Aorta (tissue), 5 donors: ENCODE results near the gene WNT6. TPM values are rescaled to one million over a fixed set of nuclear protein-coding genes. Genes with fewer than 3 reads are reported as not detected.

Experiments used
- ATAC-seq: fragments of 200-7000 bp; cut with Tn5 transposase; one replicate; pipeline ENCODE4 v1.9.1; 2022; ENCODE audit warnings: moderate library complexity; ENCODE audit not compliant: low FRiP score
- DNase-seq, 2 donors: peaks; one replicate each; pipeline ENCODE4 v3.0.0-alpha.2; 2020
- H3K27ac ChIP-seq, 2 donors: one replicate each; pipeline ENCODE4 v1.5.1; 2013; ENCODE audit warnings: low read length in 2 of 2, mild to moderate bottlenecking in 2 of 2, moderate library complexity in 2 of 2, control low read depth in 1 of 2, inconsistent platforms in 1 of 2, low read depth in 1 of 2
- H3K27me3 ChIP-seq, 2 donors: one replicate each; pipeline ENCODE4 v1.6.1; 2013; ENCODE audit warnings: control low read depth in 1 of 2, low read length in 1 of 2, mild to moderate bottlenecking in 1 of 2, moderate library complexity in 1 of 2; ENCODE audit not compliant: insufficient read depth in 2 of 2, control insufficient read depth in 1 of 2
- H3K36me3 ChIP-seq, 2 donors: one replicate each; pipeline ENCODE4 v1.6.1; 2013; ENCODE audit warnings: control low read depth in 1 of 2, low read length in 1 of 2, mild to moderate bottlenecking in 1 of 2; ENCODE audit not compliant: insufficient read depth in 2 of 2, control insufficient read depth in 1 of 2
- H3K4me1 ChIP-seq, 2 donors: one replicate each; pipeline ENCODE4 v1.6.1; 2013; ENCODE audit warnings: low read length in 2 of 2, control low read depth in 1 of 2, mild to moderate bottlenecking in 1 of 2, moderate library complexity in 1 of 2; ENCODE audit not compliant: insufficient read depth in 2 of 2, control insufficient read depth in 1 of 2
- H3K4me3 ChIP-seq, 2 donors: one replicate each; pipeline ENCODE4 v1.5.1; 2013; ENCODE audit warnings: low read length in 2 of 2, control low read depth in 1 of 2, mild to moderate bottlenecking in 1 of 2
- H3K9me3 ChIP-seq: one replicate; pipeline ENCODE4 v1.6.1; 2013; ENCODE audit warnings: mild to moderate bottlenecking, low read length; ENCODE audit not compliant: control insufficient read depth
- WGBS, 2 donors: extraction: QIAGEN DNeasy Blood & Tissue Kit; methylation state at CpG; one replicate each; pipeline ENCODE4 v1.1.7; 2013; 5-methylcytosine and 5-hydroxymethylcytosine counted together
- intact Hi-C, 2 donors: fragments of 100-400 bp; cut with DNase I; formaldehyde crosslinking; loops; one replicate each; pipeline versions ENCODE4 v1.14.2 to v1.15.0; 2022
- polyA plus RNA-seq, 2 donors: library from polyadenylated mRNA; stranded (reverse); fragments of 200-250 nt; gene quantifications; one replicate each; pipeline ENCODE4 v1.2.3, GENCODE V29; 2013
- total RNA-seq, 2 donors: library from RNA; stranded (reverse); fragmentation: NEBNext Ultra II Directional; extraction: Animal tissue kit (Norgen Biotek cat#: 25700); gene quantifications; one replicate each; pipeline ENCODE4 v1.2.1, GENCODE V29; 2021
- donor health status: healthy with polysubstance abuse.
- donor health status: Bipolar disorder and iron deficiency.
- donor health status: DM: no; HTN: no; CAD: no.
- donor health status: DM: no; HTN: no; CAD: no.
- donor health status: DM: yes; HTN: yes; CAD: no.

The WNT6 gene
- total and polyA plus RNA-seq, 4 donors, result 0.88 to 2.1 TPM; not detected in 2

GRCh38 chr2:218827701-218828476 lies 31.7 kb upstream of the WNT6 start:
- Histone ChIP-seq H3K27ac (no peak overlapping the region), H3K9me3 (no peaks in the 10 kb centered on the region), H3K4me1 (peaks cover 0 to 4% of the 10 kb centered on the region in 2 donors), H3K36me3 (no peaks in the 10 kb centered on the region), H3K4me3 (no peak overlapping the region), H3K27me3 (no peaks in the 10 kb centered on the region)
- no peak for ATAC-seq
- 81 to 84% methylated on average over 14 of the region's 14 CpGs for WGBS, 2 donors
- DNase-seq, result no peak
- intact Hi-C loops, result no loop called here

GRCh38 chr2:218828477-218828778 lies 31.2 kb upstream of the WNT6 start:
- Histone ChIP-seq H3K27ac (no peak overlapping the region), H3K27me3 (no peaks in the 10 kb centered on the region), H3K4me1 (peaks cover 4 to 5% of the 10 kb centered on the region in 2 donors), H3K4me3 (no peak overlapping the region), H3K36me3 (no peaks in the 10 kb centered on the region), H3K9me3 (no peaks in the 10 kb centered on the region)
- ATAC-seq (no peak), DNase-seq (peak in 1 of 2 donors; percentile 52)
- WGBS, 2 donors, result 90 to 93% methylated on average over 4 of the region's 4 CpGs
- intact Hi-C loops, result no loop called here

DNA sequence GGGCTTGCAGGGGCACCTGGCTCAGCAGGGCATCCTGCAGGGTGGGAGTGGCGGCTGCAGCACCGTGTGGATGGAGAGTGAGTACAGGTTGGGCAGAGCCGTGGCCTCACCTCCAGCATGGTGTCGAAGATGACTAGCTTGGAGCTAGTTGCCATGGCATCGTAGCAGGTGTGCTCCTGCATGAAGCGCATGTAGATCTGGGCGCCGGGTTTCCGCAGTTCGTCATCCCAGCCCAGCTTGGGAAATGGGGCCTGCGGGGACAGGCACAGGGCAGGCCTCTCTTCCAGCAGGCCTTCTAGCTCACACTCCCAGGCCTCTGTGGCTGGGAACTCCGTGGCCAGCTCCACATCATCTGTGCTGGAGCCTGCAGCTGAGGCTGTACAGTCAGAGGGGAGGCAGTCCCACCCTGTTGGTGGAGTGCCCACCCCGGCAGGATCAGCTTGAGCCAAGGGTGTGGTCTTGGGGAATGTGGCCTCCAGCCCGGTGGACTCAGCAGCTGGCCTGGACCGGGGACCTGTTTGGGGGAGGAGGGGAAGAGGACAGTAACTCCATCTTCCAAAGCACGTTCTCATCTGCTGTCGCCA lies 29.6 kb upstream of the WNT6 start:
- Histone ChIP-seq H3K9me3 (no peaks in the 10 kb centered on the region), H3K27ac (peak overlapping the region in 1 of 2 donors; percentile 47), H3K27me3 (no peaks in the 10 kb centered on the region), H3K4me1 (peaks cover 4 to 5% of the 10 kb centered on the region in 2 donors), H3K4me3 (no peak overlapping the region), H3K36me3 (no peaks in the 10 kb centered on the region)
- intact Hi-C loops, result loop anchor here in 1 of 2 donors (5.0 to 10.0 kb wide), 2 partner anchors 45 to 113 kb away; partner anchors contain the start of gene CYP27A1
- WGBS, 2 donors, result 68 to 70% methylated on average over 17 of the region's 17 CpGs
- ATAC-seq, result peak; percentile 39
- DNase-seq, result peak; percentile 77 to 78

DNA sequence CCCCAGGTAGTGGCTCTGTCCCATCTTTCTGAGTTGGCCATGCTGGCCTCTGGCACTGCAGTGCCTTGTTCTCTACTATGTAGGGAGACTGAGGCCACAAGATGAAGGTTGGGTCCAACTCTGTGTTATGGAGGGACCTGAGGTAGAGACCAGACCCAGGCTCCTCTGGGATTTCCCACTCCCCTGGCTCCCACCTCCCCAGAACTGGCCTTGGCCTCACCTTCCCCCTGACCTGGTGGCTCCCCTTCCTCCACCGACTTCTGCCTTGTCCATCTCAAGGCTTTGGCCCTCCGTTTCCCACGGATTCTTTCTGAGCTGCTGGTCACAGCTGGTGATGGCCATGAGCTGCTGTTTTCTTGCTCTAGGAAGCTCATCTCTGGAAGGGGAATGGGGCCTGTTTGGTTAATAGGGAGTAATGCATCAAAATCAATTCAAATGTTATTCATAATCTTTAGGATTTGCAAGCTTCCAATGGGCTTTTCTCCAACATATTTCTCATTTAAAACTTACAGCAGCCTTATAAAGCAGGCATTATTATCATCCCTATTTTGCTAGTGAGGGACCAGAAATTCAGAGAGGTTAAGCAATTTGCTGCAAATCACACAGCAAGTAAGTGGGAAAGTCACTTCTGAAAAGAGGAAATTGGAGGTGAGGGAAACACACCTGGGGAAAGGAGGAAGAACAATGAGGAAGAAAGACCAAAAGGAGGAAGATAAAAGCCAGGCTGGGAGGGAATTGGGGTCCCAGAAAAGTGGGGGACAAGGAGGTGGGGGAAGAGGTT lies 28.9 kb upstream of the WNT6 start:
- H3K4me1 ChIP-seq, result peaks cover 4 to 5% of the 10 kb centered on the region in 2 donors
- DNase-seq, result peak in 1 of 2 donors; percentile 51
- no peaks in the 10 kb centered on the region for H3K36me3 ChIP-seq
- no peaks in the 10 kb centered on the region for H3K9me3 ChIP-seq
- intact Hi-C loops, result loop anchor here in 1 of 2 donors (5.0 to 10.0 kb wide), 2 partner anchors 46 to 113 kb away; partner anchors contain the start of gene CYP27A1
- ATAC-seq, result no peak
- no peaks in the 10 kb centered on the region for H3K27me3 ChIP-seq
- 73 to 82% methylated on average over 3 of the region's 3 CpGs for WGBS, 2 donors
- H3K4me3 ChIP-seq, result no peak overlapping the region
- H3K27ac ChIP-seq, result peak overlapping the region in 1 of 2 donors; percentile 80

DNA sequence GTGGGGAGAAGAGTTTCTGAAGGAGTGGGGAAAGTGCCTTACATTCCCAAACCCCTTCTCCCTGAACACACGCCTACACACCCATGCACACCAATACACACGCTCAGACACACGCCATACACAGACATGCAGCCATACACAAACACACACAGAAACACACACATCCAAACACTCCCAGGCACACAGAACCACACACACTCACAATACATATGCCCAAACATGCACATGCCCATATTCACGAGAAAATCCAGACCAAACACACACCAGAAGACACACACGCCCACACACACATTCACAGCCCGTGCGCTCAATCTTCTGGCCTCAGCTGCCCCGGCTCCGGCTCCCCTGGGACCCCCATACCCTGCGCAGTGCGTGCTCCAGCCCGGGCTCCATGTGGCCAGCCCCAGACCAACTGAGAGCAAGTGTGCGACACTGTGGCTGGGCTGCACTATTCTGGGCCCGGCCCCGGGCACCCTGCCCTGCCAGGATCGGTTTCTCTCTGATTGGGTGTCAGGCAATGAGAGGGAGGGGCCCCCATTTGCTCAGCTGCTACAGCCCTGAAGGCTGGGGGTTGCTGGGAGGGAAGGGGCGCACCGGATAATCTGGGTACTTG lies 28.1 kb upstream of the WNT6 start, which contains the start of gene PRKAG3:
Gene PRKAG3, minus strand, starts transcription at position 426 of the 613 bp plus-strand sequence.
- intact Hi-C loops, result loop anchor here in 1 of 2 donors (5.0 to 10.0 kb wide), 2 partner anchors 47 to 114 kb away; partner anchors contain the start of gene CYP27A1
- no peaks in the 10 kb centered on the region for H3K36me3 ChIP-seq
- H3K9me3 ChIP-seq, result no peaks in the 10 kb centered on the region
- H3K27ac ChIP-seq, result peak within 1 kb of the TSS; percentile 68 to 86
- WGBS, 2 donors, result 17 to 19% methylated on average over 17 to 18 of the region's 18 CpGs
- ATAC-seq, result peak; percentile 79
- no peak within 1 kb of the TSS for H3K4me3 ChIP-seq
- H3K4me1 ChIP-seq, result peaks cover 4 to 5% of the 10 kb centered on the region in 2 donors
- peak; percentile 82 to 88 for DNase-seq
- H3K27me3 ChIP-seq, result no peaks in the 10 kb centered on the region

GRCh38 chr2:218832081-218832480 lies 27.5 kb upstream of the WNT6 start:
- peaks cover 4 to 5% of the 10 kb centered on the region in 2 donors for H3K4me1 ChIP-seq
- ATAC-seq (peak; percentile 31), DNase-seq (no peak)
- peak overlapping the region; percentile 68 to 80 for H3K27ac ChIP-seq
- 70 to 85% methylated on average over 3 of the region's 3 CpGs for whole genome bisulfite sequencing, 2 donors
- no peaks in the 10 kb centered on the region for H3K9me3 ChIP-seq
- intact Hi-C loops, result loop anchor here in 1 of 2 donors (5.0 to 10.0 kb wide), 2 partner anchors 47 to 115 kb away; partner anchors contain the start of gene CYP27A1
- H3K36me3 ChIP-seq, result no peaks in the 10 kb centered on the region
- no peaks in the 10 kb centered on the region for H3K27me3 ChIP-seq
- no peak overlapping the region for H3K4me3 ChIP-seq

DNA sequence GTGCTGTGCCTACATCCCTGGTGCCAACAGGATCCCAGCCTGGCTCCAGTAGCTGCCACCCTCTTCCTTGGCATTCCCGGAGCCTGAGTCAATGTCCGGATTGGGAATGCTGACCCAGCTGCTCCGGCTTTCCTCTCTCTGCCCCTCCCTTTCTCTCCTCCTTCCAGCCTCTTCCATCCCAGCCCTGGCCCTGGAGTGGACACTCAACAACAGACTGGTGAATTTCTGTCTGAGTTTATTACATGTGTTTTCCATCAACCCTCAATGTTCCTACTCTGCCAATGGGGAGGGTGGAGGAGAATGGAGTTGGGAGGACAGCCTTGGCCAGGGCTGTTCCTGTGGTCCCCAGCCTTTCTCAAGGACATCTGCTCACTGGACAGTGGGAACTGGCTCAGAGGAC lies 27.1 kb upstream of the WNT6 start:
- intact Hi-C loops, result loop anchor here in 1 of 2 donors (5.0 to 10.0 kb wide), 2 partner anchors 48 to 115 kb away; partner anchors contain the start of gene CYP27A1
- 3 to 4% methylated on average over 3 of the region's 3 CpGs for WGBS, 2 donors
- Histone ChIP-seq H3K27me3 (no peaks in the 10 kb centered on the region), H3K27ac (peak overlapping the region; percentile 68 to 86), H3K9me3 (no peaks in the 10 kb centered on the region), H3K4me3 (no peak overlapping the region), H3K36me3 (no peaks in the 10 kb centered on the region), H3K4me1 (peaks cover 4 to 5% of the 10 kb centered on the region in 2 donors)
- ATAC-seq, result peak; percentile 82
- DNase-seq, result peak; percentile 86 to 88
